Lung (tissue), 12 donors: Measurements from ENCODE around the gene HES3. TPM values are rescaled to one million over a fixed set of nuclear protein-coding genes. Genes with fewer than 3 reads are reported as not detected.

Experiments
- ATAC-seq: fragments of 200-7000 bp; cut with Tn5 transposase; one replicate; pipeline ENCODE4 v1.9.1; 2020; ENCODE audit warnings: moderate number of reproducible peaks; ENCODE audit not compliant: insufficient read depth, low FRiP score
- DNase-seq, 3 donors: peaks; one replicate each; pipeline ENCODE4 v3.0.0-alpha.2; 2013 to 2017
- H3K27ac ChIP-seq, 2 donors: one replicate each; pipeline ENCODE4 v1.5.1; 2013; ENCODE audit warnings: mild to moderate bottlenecking in 2 of 2, moderate library complexity in 2 of 2, control low read depth in 1 of 2, inconsistent platforms in 1 of 2, low read depth in 1 of 2, low read length in 1 of 2
- H3K27me3 ChIP-seq, 3 donors: one replicate each; pipeline ENCODE4 v1.5.1; 2013; ENCODE audit warnings: low read length in 2 of 3; ENCODE audit not compliant: control insufficient read depth in 3 of 3, insufficient read depth in 3 of 3
- H3K36me3 ChIP-seq, 4 donors: one replicate each; pipeline ENCODE4 v1.5.1; 2013; ENCODE audit warnings: low read length in 4 of 4, mild to moderate bottlenecking in 1 of 4, moderate library complexity in 1 of 4; ENCODE audit not compliant: control insufficient read depth in 4 of 4, insufficient read depth in 4 of 4
- H3K4me1 ChIP-seq, 5 donors: one replicate each; pipeline ENCODE4 v1.5.1; 2013; ENCODE audit warnings: low read length in 5 of 5, mild to moderate bottlenecking in 2 of 5, moderate library complexity in 1 of 5; ENCODE audit not compliant: control insufficient read depth in 5 of 5, insufficient read depth in 5 of 5
- H3K4me3 ChIP-seq: one replicate; pipeline ENCODE4 v1.5.1; 2013; ENCODE audit warnings: mild to moderate bottlenecking, control low read depth, moderate library complexity
- H3K9ac ChIP-seq, 2 donors: one replicate each; pipeline ENCODE4 v1.5.1; 2013; ENCODE audit warnings: low read length in 2 of 2, control low read depth in 1 of 2; ENCODE audit not compliant: insufficient read depth in 1 of 2
- H3K9me3 ChIP-seq, 4 donors: one replicate each; pipeline ENCODE4 v1.5.1; 2013; ENCODE audit warnings: low read length in 3 of 4, mild to moderate bottlenecking in 1 of 4, moderate library complexity in 1 of 4; ENCODE audit not compliant: control insufficient read depth in 4 of 4, insufficient read depth in 3 of 4
- WGBS, 2 donors: extraction: QIAGEN DNeasy Blood & Tissue Kit; methylation state at CpG; one replicate each; pipeline ENCODE4 v1.1.7; 2013; 5-methylcytosine and 5-hydroxymethylcytosine counted together
- polyA plus RNA-seq, 2 donors: library from polyadenylated mRNA; stranded (reverse); fragments of 200-250 nt; gene quantifications; one replicate each; pipeline ENCODE4 v1.2.1, GENCODE V29; 2013
- total RNA-seq, 2 donors: library from RNA; depleted of rRNA in 1 of 2; stranded (reverse); fragments of >200 nt in 1 of 2; gene quantifications; one replicate each; pipeline ENCODE4 v1.2.1, GENCODE V29; 2014 to 2021
- TF ChIP-seq, protein P1 (sequence below): IDR thresholded peaks from 2 replicates; pipeline ENCODE4 v1.5.1; 2012; ENCODE audit warnings: mild to moderate bottlenecking; ENCODE audit errors: control extremely low read depth, extremely low read depth
- donor health status: control.
- donor health status: control.
- donor health status: Bipolar disorder and iron deficiency.
- donor health status: healthy.
- donor health status: DM: yes; HTN: yes; CAD: no.

The HES3 gene
- total and polyA plus RNA-seq, 4 donors = not detected

DNA sequence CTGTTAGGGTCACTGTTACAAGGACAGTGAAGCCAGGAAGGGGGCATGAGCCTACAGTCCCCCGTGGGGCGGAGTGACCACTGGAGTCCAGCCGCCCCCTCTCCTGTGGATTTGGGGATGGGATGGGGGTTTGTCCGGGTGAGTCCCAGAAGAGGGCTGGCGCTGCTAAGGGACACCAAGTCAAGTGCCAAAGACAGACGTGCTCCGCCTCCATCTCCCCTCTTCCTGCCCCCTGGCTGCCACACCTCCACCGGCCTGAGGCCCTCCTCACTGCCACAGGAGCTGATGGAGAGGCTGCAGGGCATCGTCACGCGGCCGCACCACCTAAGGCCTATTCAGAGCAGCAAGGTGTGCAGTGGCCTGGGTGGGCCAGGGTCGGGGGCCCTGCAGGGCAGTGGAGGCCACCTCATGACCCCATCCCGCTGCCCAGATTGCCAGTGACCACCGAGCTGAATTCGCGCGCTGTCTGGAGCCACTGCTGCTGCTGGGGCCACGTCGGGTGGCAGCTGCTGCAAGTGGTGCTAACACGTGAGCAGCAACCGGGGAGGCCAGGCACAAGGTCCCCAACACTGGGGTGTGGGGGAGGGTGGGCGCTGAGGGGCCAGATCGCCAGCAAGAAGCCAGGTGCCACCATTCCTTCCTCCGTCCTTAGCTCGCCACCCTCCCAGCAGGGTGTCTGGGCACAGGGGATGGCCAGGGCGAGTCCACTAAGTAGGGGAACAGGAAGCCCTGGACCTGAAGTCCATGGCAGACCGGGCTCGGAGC, 33.2 kb upstream of the HES3 start:
- Histone ChIP-seq H3K9me3 (no peaks in the 10 kb centered on the region), H3K27me3 (peaks cover 0 to 12% (median 12%) of the 10 kb centered on the region in 3 donors), H3K27ac (no peak overlapping the region), H3K9ac (no peak overlapping the region), H3K4me3 (no peak overlapping the region), H3K4me1 (peaks cover 0 to 13% (median 4%) of the 10 kb centered on the region in 5 donors), H3K36me3 (no peaks in the 10 kb centered on the region)
- 93 to 96% methylated on average over 28 to 29 of the region's 29 CpGs for WGBS, 2 donors
- no peak for DNase-seq
- TF ChIP-seq, protein P1, sequence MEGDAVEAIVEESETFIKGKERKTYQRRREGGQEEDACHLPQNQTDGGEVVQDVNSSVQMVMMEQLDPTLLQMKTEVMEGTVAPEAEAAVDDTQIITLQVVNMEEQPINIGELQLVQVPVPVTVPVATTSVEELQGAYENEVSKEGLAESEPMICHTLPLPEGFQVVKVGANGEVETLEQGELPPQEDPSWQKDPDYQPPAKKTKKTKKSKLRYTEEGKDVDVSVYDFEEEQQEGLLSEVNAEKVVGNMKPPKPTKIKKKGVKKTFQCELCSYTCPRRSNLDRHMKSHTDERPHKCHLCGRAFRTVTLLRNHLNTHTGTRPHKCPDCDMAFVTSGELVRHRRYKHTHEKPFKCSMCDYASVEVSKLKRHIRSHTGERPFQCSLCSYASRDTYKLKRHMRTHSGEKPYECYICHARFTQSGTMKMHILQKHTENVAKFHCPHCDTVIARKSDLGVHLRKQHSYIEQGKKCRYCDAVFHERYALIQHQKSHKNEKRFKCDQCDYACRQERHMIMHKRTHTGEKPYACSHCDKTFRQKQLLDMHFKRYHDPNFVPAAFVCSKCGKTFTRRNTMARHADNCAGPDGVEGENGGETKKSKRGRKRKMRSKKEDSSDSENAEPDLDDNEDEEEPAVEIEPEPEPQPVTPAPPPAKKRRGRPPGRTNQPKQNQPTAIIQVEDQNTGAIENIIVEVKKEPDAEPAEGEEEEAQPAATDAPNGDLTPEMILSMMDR = no peak
- no peak for ATAC-seq

DNA sequence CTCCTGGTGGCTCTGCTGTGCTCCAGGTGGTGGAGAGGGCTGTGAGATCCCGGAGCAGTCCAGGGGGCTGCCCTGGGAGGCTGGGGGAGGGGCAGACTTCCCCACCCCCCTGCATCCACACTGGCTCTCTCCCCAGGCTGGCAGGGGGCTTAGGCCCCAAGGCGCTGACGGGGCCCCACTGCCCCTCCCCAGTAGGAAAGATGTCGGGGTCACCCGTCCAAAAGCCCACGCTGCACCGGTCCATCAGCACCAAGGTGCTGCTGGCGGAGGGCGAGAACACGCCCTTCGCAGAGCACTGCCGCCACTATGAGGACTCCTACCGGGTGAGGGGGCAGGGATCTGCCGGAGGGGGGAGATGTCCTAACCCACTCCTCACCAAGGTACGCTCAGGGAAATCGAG, 32.2 kb upstream of the HES3 start:
- no peak overlapping the region for H3K4me3 ChIP-seq
- WGBS, 2 donors = 84 to 91% methylated on average over 16 of the region's 16 CpGs
- peaks cover 0 to 9% (median 3%) of the 10 kb centered on the region in 5 donors for H3K4me1 ChIP-seq
- H3K27me3 ChIP-seq = peaks cover 0 to 11% (median 10%) of the 10 kb centered on the region in 3 donors
- no peak for DNase-seq
- H3K27ac ChIP-seq = no peak overlapping the region
- TF ChIP-seq, protein P1 = no peak
- no peaks in the 10 kb centered on the region for H3K9me3 ChIP-seq
- no peak for ATAC-seq
- H3K9ac ChIP-seq = no peak overlapping the region
- H3K36me3 ChIP-seq = no peaks in the 10 kb centered on the region

DNA sequence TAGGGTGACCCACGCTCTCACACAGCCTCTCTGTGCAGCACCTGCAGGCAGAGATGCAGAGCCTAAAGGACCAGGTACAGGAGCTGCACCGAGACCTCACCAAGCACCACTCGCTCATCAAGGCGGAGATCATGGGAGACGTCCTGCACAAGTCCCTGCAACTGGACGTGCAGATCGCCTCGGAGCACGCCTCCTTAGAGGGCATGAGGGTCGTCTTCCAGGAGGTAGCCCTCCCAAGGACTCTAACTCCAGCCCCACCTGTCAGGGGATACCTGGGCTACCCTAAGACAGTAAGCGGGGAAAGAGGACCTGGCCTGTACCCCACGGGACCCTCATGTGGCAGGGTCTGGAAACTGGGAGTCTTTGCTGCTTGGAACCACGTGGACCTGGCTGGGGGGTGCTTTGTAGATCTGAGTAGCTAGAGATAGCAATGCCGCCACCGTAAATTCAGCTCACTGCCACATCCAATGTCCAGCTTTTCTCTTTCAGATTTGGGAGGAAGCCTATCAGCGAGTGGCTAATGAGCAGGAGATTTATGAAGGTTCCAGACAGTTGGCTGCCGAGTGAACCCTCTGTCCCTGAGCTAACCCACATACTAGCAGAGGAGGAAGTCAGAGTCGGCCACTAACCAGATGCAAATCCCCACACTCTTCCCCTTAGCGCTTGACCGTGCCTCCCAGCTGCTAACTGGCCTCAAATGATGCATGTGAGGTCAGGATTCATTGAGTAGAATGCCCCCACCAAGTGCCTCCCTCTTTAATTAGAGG, 31.6 kb upstream of the HES3 start:
- DNase-seq = no peak
- Histone ChIP-seq H3K9ac (no peak overlapping the region), H3K27ac (no peak overlapping the region), H3K27me3 (peaks cover 0 to 7% (median 4%) of the 10 kb centered on the region in 3 donors), H3K9me3 (no peaks in the 10 kb centered on the region), H3K4me1 (peaks cover 0 to 9% (median 0%) of the 10 kb centered on the region in 5 donors), H3K4me3 (no peak overlapping the region), H3K36me3 (no peaks in the 10 kb centered on the region)
- WGBS, 2 donors = 62 to 76% methylated on average over 20 of the region's 20 CpGs
- TF ChIP-seq, protein P1 = no peak
- ATAC-seq = no peak
